HCT116 (cell line): ENCODE data around the gene CD302. TPM values are rescaled to one million over a fixed set of nuclear protein-coding genes. Genes with fewer than 3 reads are reported as not detected.

Experiments
- ATAC-seq: fragments of 200-7000 bp; cut with Tn5 transposase; 2 replicates; pipeline ENCODE4 v1.9.1; 2020; ENCODE audit warnings: mild to moderate bottlenecking, moderate library complexity
- BruUV-seq: library from RNA; stranded (reverse); fragments of 400-500 nt; replicated peaks from 2 replicates; lab custom pipeline; 2021; lab: Mats Ljungman, UMichigan
- CTCF ChIA-PET: fragments of 300-600 bp; sonication (Branson Sonifier 250); formaldehyde crosslinking; loops from one replicate; lab custom pipeline; 2021; ENCODE audit warnings: antibody characterized with exemption; lab: Charles Lee
- POLR2A ChIA-PET: fragments of 300-600, 350-600 bp; sonication (Branson Sonifier 250); formaldehyde crosslinking; loops from one replicate; lab custom pipeline; 2021; ENCODE audit warnings: antibody characterized with exemption; lab: Charles Lee
- RAD21 ChIA-PET, 2 experiments: fragments of 300-600 bp; sonication (Branson Sonifier 250); formaldehyde crosslinking; loops; one replicate each; lab custom pipeline; 2023; ENCODE audit warnings: low total read pairs in 2 of 2; ENCODE audit not compliant: uncharacterized antibody in 2 of 2, unreplicated experiment in 2 of 2, low non-redundant PET in 1 of 2; lab: Charles Lee
- DNase-seq: peaks from one replicate; pipeline ENCODE4 v3.0.0-alpha.2; 2010; ENCODE audit warnings: low read depth, low spot score
- H2AFZ ChIP-seq: fragments of 200-600 bp; shearing (Covaris generic), sonication (generic); 2 replicates; pipeline ENCODE4 v1.6.1; 2017; ENCODE audit warnings: low read depth, mixed run types, mixed read lengths, antibody characterized with exemption, low read length; ENCODE audit not compliant: poor library complexity, severe bottlenecking
- H3K27ac ChIP-seq: 2 replicates; pipeline ENCODE4 v1.5.1; 2012; ENCODE audit warnings: low read depth, low read length
- H3K27me3 ChIP-seq: fragments of 200-600 bp; sonication (generic); 2 replicates; pipeline ENCODE4 v1.6.1; 2016; ENCODE audit warnings: mixed run types, low read length, mixed read lengths; ENCODE audit not compliant: insufficient read depth
- H3K36me3 ChIP-seq, 2 experiments: fragments of 200-500 bp in 1 of 2; fragments of 200-600 bp in 1 of 2; sonication (Bioruptor generic) in 1 of 2; sonication (generic) in 1 of 2; 2 replicates each; pipeline versions ENCODE4 v1.5.1 to v1.6.1; 2014 to 2016; ENCODE audit warnings: low read length in 2 of 2, inconsistent platforms in 1 of 2, mixed read lengths in 1 of 2, mixed run types in 1 of 2; ENCODE audit not compliant: insufficient read depth in 2 of 2, control insufficient read depth in 1 of 2
- H3K4me1 ChIP-seq, 2 experiments: fragments of 200-600 bp in 1 of 2; sonication (generic) in 1 of 2; 2 replicates each; pipeline versions ENCODE4 v1.5.1 to v1.6.1; 2012 to 2017; ENCODE audit warnings: low read length in 2 of 2, inconsistent platforms in 1 of 2, mild to moderate bottlenecking in 1 of 2, mixed read lengths in 1 of 2, mixed run types in 1 of 2, moderate library complexity in 1 of 2; ENCODE audit not compliant: insufficient read depth in 2 of 2, control insufficient read depth in 1 of 2
- H3K4me2 ChIP-seq: fragments of 200-600 bp; sonication (generic); 2 replicates; pipeline ENCODE4 v1.6.1; 2017; ENCODE audit warnings: mixed run types, low read length, mixed read lengths
- H3K4me3 ChIP-seq, 2 experiments: fragments of 200-600 bp in 1 of 2; sonication (generic) in 1 of 2; replicated peaks in 1 of 2; 2 replicates each; pipeline ENCODE4 v1.5.1; 2011 to 2016; ENCODE audit warnings: low read length in 2 of 2, control low read depth in 1 of 2, low read depth in 1 of 2, mild to moderate bottlenecking in 1 of 2, mixed read lengths in 1 of 2, mixed run types in 1 of 2
- H3K79me2 ChIP-seq: fragments of 200-600 bp; sonication (generic); 2 replicates; pipeline ENCODE4 v1.6.1; 2017; ENCODE audit warnings: mild to moderate bottlenecking, mixed run types, low read length, moderate library complexity, mixed read lengths; ENCODE audit not compliant: insufficient read depth
- H3K9ac ChIP-seq: fragments of 200-600 bp; sonication (generic); 2 replicates; pipeline ENCODE4 v1.6.1; 2016; ENCODE audit warnings: low read length, mixed read lengths
- H3K9me2 ChIP-seq: fragments of 200-600 bp; sonication (generic), shearing (Covaris generic); 2 replicates; pipeline ENCODE4 v1.6.1; 2017; ENCODE audit warnings: mixed run types, mild to moderate bottlenecking, moderate library complexity; ENCODE audit not compliant: insufficient read depth
- H3K9me3 ChIP-seq, 2 experiments: fragments of 200-500 bp in 1 of 2; fragments of 200-600 bp in 1 of 2; sonication (Bioruptor generic) in 1 of 2; sonication (generic) in 1 of 2; 2 replicates each; pipeline ENCODE4 v1.6.1; 2014 to 2017; ENCODE audit warnings: low read length in 2 of 2, mixed read lengths in 2 of 2, inconsistent platforms in 1 of 2, low read depth in 1 of 2, mild to moderate bottlenecking in 1 of 2, mixed run types in 1 of 2, moderate library complexity in 1 of 2; ENCODE audit not compliant: control insufficient read depth in 1 of 2, insufficient read depth in 1 of 2
- H4K20me1 ChIP-seq: fragments of 200-600 bp; sonication (generic), shearing (Covaris generic); 2 replicates; pipeline ENCODE4 v1.6.1; 2017; ENCODE audit warnings: mixed run types, mild to moderate bottlenecking, moderate library complexity; ENCODE audit not compliant: insufficient read depth
- CBX3 ChIP-seq: IDR thresholded peaks from 2 replicates; pipeline ENCODE4 v1.6.1; 2012; ENCODE audit warnings: low read depth
- SIN3A ChIP-seq: IDR thresholded peaks from 2 replicates; pipeline ENCODE4 v1.6.1; 2012; ENCODE audit warnings: low read depth
- YY1 ChIP-seq: IDR thresholded peaks from 2 replicates; pipeline ENCODE4 v1.6.1; 2011; ENCODE audit warnings: low read length, low read depth, moderate library complexity, mild to moderate bottlenecking; ENCODE audit not compliant: insufficient replicate concordance; ENCODE audit errors: extremely low read depth
- ZFX ChIP-seq: fragments of 450-650 bp; IDR thresholded peaks from 2 replicates; pipeline ENCODE4 v1.6.1; 2017
- intact Hi-C: fragments of 100-400 bp; cut with micrococcal nuclease; formaldehyde crosslinking; loops from 2 replicates; pipeline ENCODE4 v1.10.0; 2022
- total RNA-seq: library from RNA; stranded (reverse); gene quantifications from one replicate; pipeline ENCODE4 v1.2.1, GENCODE V29; 2021; ENCODE audit not compliant: unreplicated experiment
- TF ChIP-seq, protein P1 (sequence below): IDR thresholded peaks from 2 replicates; pipeline ENCODE4 v1.6.1; 2011; ENCODE audit warnings: mild to moderate bottlenecking, low read length, moderate library complexity; ENCODE audit not compliant: insufficient replicate concordance; ENCODE audit errors: extremely low read depth
- TF ChIP-seq, protein P2 (sequence below): IDR thresholded peaks from 2 replicates; pipeline ENCODE4 v1.6.1; 2012; ENCODE audit warnings: low read depth

Gene CD302
- total RNA-seq, 1 experiment from 2014 or later = 0.15 TPM

DNA sequence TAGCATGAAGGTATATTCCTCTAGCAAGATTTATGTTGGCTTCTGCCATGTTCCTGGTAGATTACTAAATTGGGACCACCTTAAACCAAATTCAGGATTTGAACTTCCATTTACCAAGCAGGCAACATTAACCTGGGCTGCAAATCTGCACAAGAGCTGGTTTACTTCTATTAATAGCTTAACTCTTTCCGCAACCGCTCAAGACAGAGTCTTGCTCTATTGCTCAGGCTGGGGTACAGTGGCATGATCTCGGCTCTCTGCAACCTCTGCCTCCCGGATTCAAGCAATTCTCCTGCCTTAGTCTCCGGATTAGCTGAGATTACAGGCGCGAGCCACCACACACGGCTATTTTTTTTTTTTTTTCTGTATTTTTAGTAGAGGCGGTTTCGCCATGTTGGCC, 77.3 kb downstream of the CD302 start:
- H3K36me3 ChIP-seq = peaks cover 14 to 31% of the 10 kb centered on the region in 2 experiments; a peak in 3 of 4 replicates
- CTCF ChIA-PET = no interaction called here
- POLR2A ChIA-PET = interaction anchor here (2.2 kb wide), 1 partner anchor 8 kb away, joined by 6 read pairs; the partner anchor contains the start of gene MARCHF7

More for the DNA sequence above, 77.3 kb downstream of the CD302 start:
- ATAC-seq (no peak), DNase-seq (no peak)
- no TSS peak for BruUV-seq
- no peak overlapping the region for H3K4me2 ChIP-seq
- RAD21 ChIA-PET = no interaction called here
- no peaks in the 10 kb centered on the region for H3K4me1 ChIP-seq
- H3K9me2 ChIP-seq = no peaks in the 10 kb centered on the region
- no peaks in the 10 kb centered on the region for H3K9me3 ChIP-seq
- peaks cover 56% of the 10 kb centered on the region; the same call in 1 of the 2 replicates for H4K20me1 ChIP-seq
- H2AFZ ChIP-seq = no peak overlapping the region
- no peak overlapping the region for H3K27ac ChIP-seq
- H3K4me3 ChIP-seq = no peak overlapping the region
- intact Hi-C loops = no loop called here
- peaks cover 100% of the 10 kb centered on the region for H3K79me2 ChIP-seq
- TF ChIP-seq SIN3A = no peak
- TF ChIP-seq, protein P1, sequence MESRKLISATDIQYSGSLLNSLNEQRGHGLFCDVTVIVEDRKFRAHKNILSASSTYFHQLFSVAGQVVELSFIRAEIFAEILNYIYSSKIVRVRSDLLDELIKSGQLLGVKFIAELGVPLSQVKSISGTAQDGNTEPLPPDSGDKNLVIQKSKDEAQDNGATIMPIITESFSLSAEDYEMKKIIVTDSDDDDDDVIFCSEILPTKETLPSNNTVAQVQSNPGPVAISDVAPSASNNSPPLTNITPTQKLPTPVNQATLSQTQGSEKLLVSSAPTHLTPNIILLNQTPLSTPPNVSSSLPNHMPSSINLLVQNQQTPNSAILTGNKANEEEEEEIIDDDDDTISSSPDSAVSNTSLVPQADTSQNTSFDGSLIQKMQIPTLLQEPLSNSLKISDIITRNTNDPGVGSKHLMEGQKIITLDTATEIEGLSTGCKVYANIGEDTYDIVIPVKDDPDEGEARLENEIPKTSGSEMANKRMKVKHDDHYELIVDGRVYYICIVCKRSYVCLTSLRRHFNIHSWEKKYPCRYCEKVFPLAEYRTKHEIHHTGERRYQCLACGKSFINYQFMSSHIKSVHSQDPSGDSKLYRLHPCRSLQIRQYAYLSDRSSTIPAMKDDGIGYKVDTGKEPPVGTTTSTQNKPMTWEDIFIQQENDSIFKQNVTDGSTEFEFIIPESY = no peak
- no peak for TF ChIP-seq YY1
- no peak for TF ChIP-seq ZFX
- TF ChIP-seq, protein P2, sequence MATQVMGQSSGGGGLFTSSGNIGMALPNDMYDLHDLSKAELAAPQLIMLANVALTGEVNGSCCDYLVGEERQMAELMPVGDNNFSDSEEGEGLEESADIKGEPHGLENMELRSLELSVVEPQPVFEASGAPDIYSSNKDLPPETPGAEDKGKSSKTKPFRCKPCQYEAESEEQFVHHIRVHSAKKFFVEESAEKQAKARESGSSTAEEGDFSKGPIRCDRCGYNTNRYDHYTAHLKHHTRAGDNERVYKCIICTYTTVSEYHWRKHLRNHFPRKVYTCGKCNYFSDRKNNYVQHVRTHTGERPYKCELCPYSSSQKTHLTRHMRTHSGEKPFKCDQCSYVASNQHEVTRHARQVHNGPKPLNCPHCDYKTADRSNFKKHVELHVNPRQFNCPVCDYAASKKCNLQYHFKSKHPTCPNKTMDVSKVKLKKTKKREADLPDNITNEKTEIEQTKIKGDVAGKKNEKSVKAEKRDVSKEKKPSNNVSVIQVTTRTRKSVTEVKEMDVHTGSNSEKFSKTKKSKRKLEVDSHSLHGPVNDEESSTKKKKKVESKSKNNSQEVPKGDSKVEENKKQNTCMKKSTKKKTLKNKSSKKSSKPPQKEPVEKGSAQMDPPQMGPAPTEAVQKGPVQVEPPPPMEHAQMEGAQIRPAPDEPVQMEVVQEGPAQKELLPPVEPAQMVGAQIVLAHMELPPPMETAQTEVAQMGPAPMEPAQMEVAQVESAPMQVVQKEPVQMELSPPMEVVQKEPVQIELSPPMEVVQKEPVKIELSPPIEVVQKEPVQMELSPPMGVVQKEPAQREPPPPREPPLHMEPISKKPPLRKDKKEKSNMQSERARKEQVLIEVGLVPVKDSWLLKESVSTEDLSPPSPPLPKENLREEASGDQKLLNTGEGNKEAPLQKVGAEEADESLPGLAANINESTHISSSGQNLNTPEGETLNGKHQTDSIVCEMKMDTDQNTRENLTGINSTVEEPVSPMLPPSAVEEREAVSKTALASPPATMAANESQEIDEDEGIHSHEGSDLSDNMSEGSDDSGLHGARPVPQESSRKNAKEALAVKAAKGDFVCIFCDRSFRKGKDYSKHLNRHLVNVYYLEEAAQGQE = no peak
- no peak for TF ChIP-seq CBX3
- H3K9ac ChIP-seq = no peak overlapping the region
- no peaks in the 10 kb centered on the region for H3K27me3 ChIP-seq

Other genes with a start within 250 kb of the CD302 start
- 19.9 TPM for gene BAZ2B, start 181.7 kb downstream of the CD302 start, total RNA-seq
- 65.9 TPM for gene MARCHF7, start 85.7 kb downstream of the CD302 start, total RNA-seq
- not detected for gene LY75, start 106.5 kb upstream of the CD302 start, total RNA-seq